Endodermal cell (in vitro differentiated cells): ENCODE measurements around the gene RBM28. TPM values are rescaled to one million over a fixed set of nuclear protein-coding genes. Genes with fewer than 3 reads are reported as not detected.

Experiments used
- DNase-seq: peaks from one replicate; pipeline ENCODE4 v3.0.0-alpha.2; 2017
- H3K27ac ChIP-seq: 2 replicates; pipeline ENCODE4 v1.5.1; 2013; ENCODE audit warnings: mild to moderate bottlenecking, low read depth, low read length, moderate library complexity
- H3K27me3 ChIP-seq: 2 replicates; pipeline ENCODE4 v1.6.1; 2013; ENCODE audit warnings: mild to moderate bottlenecking, low read length, moderate library complexity; ENCODE audit not compliant: insufficient read depth, control insufficient read depth, poor library complexity, severe bottlenecking
- H3K36me3 ChIP-seq: 2 replicates; pipeline ENCODE4 v1.7.0; 2013; ENCODE audit warnings: mild to moderate bottlenecking, low read length, moderate library complexity; ENCODE audit not compliant: control insufficient read depth, insufficient read depth
- H3K4me1 ChIP-seq: one replicate; pipeline ENCODE4 v1.7.0; 2013; ENCODE audit warnings: low read length; ENCODE audit not compliant: control insufficient read depth, insufficient read depth
- H3K4me3 ChIP-seq: 2 replicates; pipeline ENCODE4 v1.5.1; 2013; ENCODE audit warnings: mild to moderate bottlenecking, low read length, moderate library complexity
- H3K9ac ChIP-seq: 2 replicates; pipeline ENCODE4 v1.6.1; 2013; ENCODE audit warnings: mild to moderate bottlenecking, low read length, moderate library complexity; ENCODE audit not compliant: poor library complexity, severe bottlenecking; ENCODE audit errors: extremely low read depth
- H3K9me3 ChIP-seq: 2 replicates; pipeline ENCODE4 v1.6.1; 2013; ENCODE audit warnings: mild to moderate bottlenecking, low read length, moderate library complexity; ENCODE audit not compliant: control insufficient read depth
- H3K27ac Mint-ChIP-seq: 2 replicates; pipeline ENCODE4 v1.8.0; 2020; ENCODE audit warnings: mixed read lengths
- H3K27me3 Mint-ChIP-seq: 2 replicates; pipeline ENCODE4 v1.8.0; 2021; ENCODE audit warnings: mild to moderate bottlenecking, mixed read lengths; ENCODE audit not compliant: insufficient read depth
- H3K36me3 Mint-ChIP-seq: 2 replicates; pipeline ENCODE4 v1.8.0; 2020; ENCODE audit warnings: low read depth, mixed read lengths
- H3K4me1 Mint-ChIP-seq: 2 replicates; pipeline ENCODE4 v1.8.0; 2020; ENCODE audit warnings: mixed read lengths
- H3K4me3 Mint-ChIP-seq: 2 replicates; pipeline ENCODE4 v1.8.0; 2020; ENCODE audit warnings: mild to moderate bottlenecking, moderate library complexity, mixed read lengths
- H3K9me3 Mint-ChIP-seq: 2 replicates; pipeline ENCODE4 v1.8.0; 2020; ENCODE audit warnings: mild to moderate bottlenecking, mixed read lengths
- CTCF ChIP-seq: fragments of 200-600 bp; sonication (generic); conservative IDR thresholded peaks from 2 replicates; pipeline ENCODE4 v1.5.0; 2021; ENCODE audit warnings: antibody characterized with exemption, mild to moderate bottlenecking
- WGBS, 2 experiments: methylation state at CpG; one replicate each; pipeline versions ENCODE4 v1.1.5 to v1.1.7; 2013; ENCODE audit warnings: missing lambda C conversion rate in 2 of 2, mixed read lengths in 1 of 2; ENCODE audit not compliant: insufficient coverage in 1 of 2, insufficient read length in 1 of 2; 5-methylcytosine and 5-hydroxymethylcytosine counted together
- total RNA-seq, 2 donors: library from RNA; stranded (reverse); fragmentation: NEBNext Ultra II Directional in 1 of 2; extraction: Animal tissue kit (Norgen Biotek cat#: 25700) in 1 of 2; gene quantifications; 2 replicates in 1 of 2; 3 replicates in 1 of 2; pipeline ENCODE4 v1.2.1, GENCODE V29; 2021

Gene RBM28
- total RNA-seq, 2 donors from 2014 or later: 60.1 to 60.9 TPM

GRCh38 chr7:128349466-128349825 is 5.7 kb upstream of the RBM28 start:
- no peak for TF ChIP-seq CTCF
- H3K9me3 ChIP-seq: no peaks in the 10 kb centered on the region
- Mint-ChIP-seq H3K27ac (no peak overlapping the region), H3K36me3 (no peaks in the 10 kb centered on the region), H3K4me1 (no peaks in the 10 kb centered on the region), H3K9me3 (no peaks in the 10 kb centered on the region), H3K27me3 (peaks cover 85% of the 10 kb centered on the region), H3K4me3 (no peak overlapping the region)
- no peak overlapping the region for H3K9ac ChIP-seq
- no peak for DNase-seq
- no peaks in the 10 kb centered on the region for H3K36me3 ChIP-seq
- 29 to 58% methylated on average over 1 to 4 of the region's 4 CpGs for WGBS, 2 experiments
- no peak overlapping the region for H3K27ac ChIP-seq
- no peaks in the 10 kb centered on the region for H3K4me1 ChIP-seq
- H3K27me3 ChIP-seq: peaks cover 68% of the 10 kb centered on the region
- no peak overlapping the region for H3K4me3 ChIP-seq

- Histone ChIP-seq H3K27me3 (peaks cover 50% of the 10 kb centered on the region), H3K9me3 (no peaks in the 10 kb centered on the region), H3K4me1 (no peaks in the 10 kb centered on the region), H3K27ac (no peak overlapping the region), H3K9ac (no peak overlapping the region), H3K4me3 (no peak overlapping the region), H3K36me3 (no peaks in the 10 kb centered on the region)
- peak; percentile 78 for DNase-seq
- no peak overlapping the region for H3K27ac Mint-ChIP-seq
- TF ChIP-seq CTCF: peak; percentile 80
- WGBS, 2 experiments: 28 to 38% methylated on average over 2 of the region's 2 CpGs
- H3K27me3 Mint-ChIP-seq: peaks cover 67% of the 10 kb centered on the region
- H3K4me1 Mint-ChIP-seq: peaks cover 4% of the 10 kb centered on the region
- no peaks in the 10 kb centered on the region for H3K36me3 Mint-ChIP-seq
- H3K9me3 Mint-ChIP-seq: no peaks in the 10 kb centered on the region
- no peak overlapping the region for H3K4me3 Mint-ChIP-seq
Measured at GRCh38 chr7:128347647-128348097, 4.0 kb upstream of the RBM28 start.

GRCh38 chr7:128344431-128344774 is 695 bp upstream of the RBM28 start:
- H3K9me3 Mint-ChIP-seq: no peaks in the 10 kb centered on the region
- Histone ChIP-seq H3K9me3 (no peaks in the 10 kb centered on the region), H3K36me3 (no peaks in the 10 kb centered on the region), H3K4me1 (peaks cover 3% of the 10 kb centered on the region), H3K27ac (no peak overlapping the region), H3K27me3 (peaks cover 19% of the 10 kb centered on the region), H3K4me3 (peak overlapping the region; percentile 89), H3K9ac (no peak overlapping the region)
- H3K27ac Mint-ChIP-seq: no peak overlapping the region
- H3K27me3 Mint-ChIP-seq: peaks cover 41% of the 10 kb centered on the region
- 96 to 100% methylated on average over 3 to 5 of the region's 5 CpGs for WGBS, 2 experiments
- H3K36me3 Mint-ChIP-seq: peaks cover 3% of the 10 kb centered on the region
- no peak for TF ChIP-seq CTCF
- peaks cover 11% of the 10 kb centered on the region for H3K4me1 Mint-ChIP-seq
- H3K4me3 Mint-ChIP-seq: peak overlapping the region; percentile 95
- no peak for DNase-seq
